H1 (cell line): ENCODE measurements around the gene MAPK8IP2. TPM values are rescaled to one million over a fixed set of nuclear protein-coding genes. Genes with fewer than 3 reads are reported as not detected.

Experiments
- BACH1 ChIP-seq: IDR thresholded peaks from 2 replicates; pipeline ENCODE4 v1.6.1; 2012; ENCODE audit warnings: low read length, improper control_type of control experiment
- BRCA1 ChIP-seq: IDR thresholded peaks from 2 replicates; pipeline ENCODE4 v1.6.1; 2012; ENCODE audit warnings: low read depth, low read length, improper control_type of control experiment
- CTBP2 ChIP-seq: IDR thresholded peaks from 2 replicates; pipeline ENCODE4 v1.7.0; 2011; ENCODE audit warnings: borderline replicate concordance, mild to moderate bottlenecking, moderate library complexity, mixed read lengths, low read length; ENCODE audit not compliant: insufficient read depth, insufficient read length
- HDAC6 ChIP-seq: IDR thresholded peaks from one replicate; pipeline ENCODE4 v1.7.1; 2012; ENCODE audit warnings: low read depth, mild to moderate bottlenecking, inconsistent platforms, low read length, moderate library complexity
- KDM1A ChIP-seq: fragments of 200-600, 300-600 bp; sonication (generic); IDR thresholded peaks from 2 replicates; pipeline ENCODE4 v1.7.1; 2016; ENCODE audit warnings: mild to moderate bottlenecking, low read length, borderline replicate concordance
- KDM4A ChIP-seq: IDR thresholded peaks from one replicate; pipeline ENCODE4 v1.7.1; 2012; ENCODE audit warnings: low read depth, mild to moderate bottlenecking, moderate library complexity, low read length, inconsistent platforms; ENCODE audit not compliant: severe bottlenecking
- NANOG ChIP-seq: IDR thresholded peaks from 2 replicates; pipeline ENCODE4 v1.6.1; 2011; ENCODE audit warnings: low read length, low read depth, mild to moderate bottlenecking, inconsistent platforms; ENCODE audit not compliant: insufficient read depth, poor library complexity, severe bottlenecking
- POLR2A ChIP-seq, 2 experiments: IDR thresholded peaks; 1 replicate in 1 of 2; 2 replicates in 1 of 2; pipeline ENCODE4 v1.6.1; 2011; ENCODE audit warnings: low read depth in 2 of 2, low read length in 2 of 2, mild to moderate bottlenecking in 2 of 2; ENCODE audit errors: control extremely low read depth in 1 of 2
- RXRA ChIP-seq: IDR thresholded peaks from 2 replicates; pipeline ENCODE4 v1.6.1; 2011; ENCODE audit warnings: low read depth, mild to moderate bottlenecking, low read length, moderate library complexity; ENCODE audit not compliant: insufficient read depth
- SIN3A ChIP-seq, 2 experiments: IDR thresholded peaks in 1 of 2; conservative IDR thresholded peaks in 1 of 2; 2 replicates each; pipeline ENCODE4 v1.6.1; 2011 to 2012; ENCODE audit warnings: low read length in 2 of 2, improper control_type of control experiment in 1 of 2, low read depth in 1 of 2, mild to moderate bottlenecking in 1 of 2
- SIX5 ChIP-seq: IDR thresholded peaks from 2 replicates; pipeline ENCODE4 v1.6.1; 2011; ENCODE audit warnings: mild to moderate bottlenecking, low read depth, low read length
- ZNF274 ChIP-seq: IDR thresholded peaks from 2 replicates; pipeline ENCODE4 v1.7.0; 2012; ENCODE audit warnings: low read length, borderline replicate concordance; ENCODE audit errors: extremely low read depth
- polyA plus RNA-seq, 7 experiments: library from polyadenylated mRNA; depleted of rRNA in 3 of 7; stranded (reverse) in 5 of 7; unstranded in 2 of 7; fragments of >200 nt in 5 of 7; fragments of 200-250 nt in 2 of 7; gene quantifications; 1 replicate in 5 of 7; 2 replicates in 1 of 7; 4 replicates in 1 of 7; pipeline versions ENCODE4 v1.2.1 to v1.2.3, GENCODE V29; 2011 to 2013; ENCODE audit warnings: missing spikeins in 2 of 7, mixed read lengths in 2 of 7
- total RNA-seq: library from RNA; stranded (reverse); fragmentation: NEBNext Ultra II Directional; extraction: Animal tissue kit (Norgen Biotek cat#: 25700); gene quantifications from 2 replicates; pipeline ENCODE4 v1.2.1, GENCODE V29; 2021
- TF ChIP-seq, protein P1 (sequence below), 3 experiments: IDR thresholded peaks; 1 replicate in 2 of 3; 2 replicates in 1 of 3; pipeline versions ENCODE4 v1.5.1 to v1.6.1; 2011; ENCODE audit warnings: low read length in 3 of 3, mild to moderate bottlenecking in 3 of 3, inconsistent platforms in 2 of 3, low read depth in 1 of 3, moderate library complexity in 1 of 3; ENCODE audit not compliant: insufficient read depth in 1 of 3; ENCODE audit errors: control extremely low read depth in 1 of 3

Gene MAPK8IP2
- total and polyA plus RNA-seq, 2 of the 8 experiments (the other 6 are each of a cell fraction or from before 2014, with no cell fraction given), result 1.5 to 5.5 TPM

GRCh38 chr22:50599816-50600455 is 657 bp upstream of the MAPK8IP2 start (continued):
- TF ChIP-seq ZNF274 (no peak), RXRA (no peak), NANOG (peak; percentile 19), HDAC6 (no peak), POLR2A (IDR thresholded peaks at IDR 0.05; ENCODE audit: control extremely low read depth in 1 of 2, low read depth in 2 of 2, low read length in 2 of 2) (no peak), KDM4A (peak; percentile 28), BRCA1 (no peak), SIN3A (conservative IDR thresholded peaks at IDR 0.05 in 1 of 2, IDR thresholded peaks at IDR 0.05 in 1 of 2; ENCODE audit: low read depth in 1 of 2, low read length in 2 of 2) (peak; percentile 100), CTBP2 (no peak), BACH1 (no peak), SIX5 (no peak), KDM1A (no peak)
- TF ChIP-seq, protein P1, sequence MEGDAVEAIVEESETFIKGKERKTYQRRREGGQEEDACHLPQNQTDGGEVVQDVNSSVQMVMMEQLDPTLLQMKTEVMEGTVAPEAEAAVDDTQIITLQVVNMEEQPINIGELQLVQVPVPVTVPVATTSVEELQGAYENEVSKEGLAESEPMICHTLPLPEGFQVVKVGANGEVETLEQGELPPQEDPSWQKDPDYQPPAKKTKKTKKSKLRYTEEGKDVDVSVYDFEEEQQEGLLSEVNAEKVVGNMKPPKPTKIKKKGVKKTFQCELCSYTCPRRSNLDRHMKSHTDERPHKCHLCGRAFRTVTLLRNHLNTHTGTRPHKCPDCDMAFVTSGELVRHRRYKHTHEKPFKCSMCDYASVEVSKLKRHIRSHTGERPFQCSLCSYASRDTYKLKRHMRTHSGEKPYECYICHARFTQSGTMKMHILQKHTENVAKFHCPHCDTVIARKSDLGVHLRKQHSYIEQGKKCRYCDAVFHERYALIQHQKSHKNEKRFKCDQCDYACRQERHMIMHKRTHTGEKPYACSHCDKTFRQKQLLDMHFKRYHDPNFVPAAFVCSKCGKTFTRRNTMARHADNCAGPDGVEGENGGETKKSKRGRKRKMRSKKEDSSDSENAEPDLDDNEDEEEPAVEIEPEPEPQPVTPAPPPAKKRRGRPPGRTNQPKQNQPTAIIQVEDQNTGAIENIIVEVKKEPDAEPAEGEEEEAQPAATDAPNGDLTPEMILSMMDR (IDR thresholded peaks at IDR 0.05; ENCODE audit: control extremely low read depth in 1 of 3, insufficient read depth in 1 of 3, low read depth in 1 of 3, low read length in 3 of 3), result no peak
